WTC11 (cell line): ENCODE results near the gene PLPP4. TPM values are rescaled to one million over a fixed set of nuclear protein-coding genes. Genes with fewer than 3 reads are reported as not detected.

Experiments used
- ATAC-seq: fragments of 200-7000 bp; cut with Tn5 transposase; 2 replicates; pipeline ENCODE4 v1.10.0; 2021; ENCODE audit warnings: mild to moderate bottlenecking, moderate library complexity
- CTCF ChIA-PET: fragments of 300-600 bp; sonication (Branson Sonifier 250); formaldehyde crosslinking; loops from one replicate; lab custom pipeline; 2021; ENCODE audit warnings: antibody characterized with exemption; lab: Charles Lee
- POLR2A ChIA-PET: fragments of 350-600 bp; sonication (Branson Sonifier 250); formaldehyde crosslinking; loops from one replicate; lab custom pipeline; 2021; ENCODE audit warnings: antibody characterized with exemption; lab: Charles Lee
- DNase-seq: peaks from one replicate; pipeline ENCODE4 v3.0.0; 2021; ENCODE audit warnings: low spot score
- H3K27ac Mint-ChIP-seq: 2 replicates; pipeline ENCODE4 v1.8.0; 2021; ENCODE audit warnings: mixed read lengths
- H3K27me3 Mint-ChIP-seq: 2 replicates; pipeline ENCODE4 v1.8.0; 2021; ENCODE audit warnings: low read depth, mild to moderate bottlenecking, moderate library complexity, mixed read lengths
- H3K36me3 Mint-ChIP-seq: 2 replicates; pipeline ENCODE4 v1.8.0; 2021; ENCODE audit warnings: mixed read lengths
- H3K4me1 Mint-ChIP-seq: 2 replicates; pipeline ENCODE4 v1.8.0; 2022; ENCODE audit warnings: mixed read lengths
- H3K4me3 Mint-ChIP-seq: 2 replicates; pipeline ENCODE4 v1.8.0; 2021; ENCODE audit warnings: mild to moderate bottlenecking, moderate library complexity, mixed read lengths
- H3K9me3 Mint-ChIP-seq: 2 replicates; pipeline ENCODE4 v1.8.0; 2021; ENCODE audit warnings: mixed read lengths
- AR ChIP-seq: fragments of 250-450 bp; sonication (Bioruptor Pico); IDR thresholded peaks from 2 replicates; pipeline ENCODE4 v1.9.0; 2021; ENCODE audit warnings: mild to moderate bottlenecking
- EMX1 ChIP-seq: fragments of 250-450 bp; sonication (Bioruptor Pico); IDR thresholded peaks from 2 replicates; pipeline ENCODE4 v1.8.0; 2021; ENCODE audit warnings: mild to moderate bottlenecking
- GTF2I ChIP-seq: fragments of 250-450 bp; sonication (Bioruptor Pico); conservative IDR thresholded peaks from 2 replicates; pipeline ENCODE4 v1.4.0; 2021; ENCODE audit warnings: mild to moderate bottlenecking
- JUN ChIP-seq: sonication (generic); formaldehyde crosslinking; IDR thresholded peaks from 2 replicates; pipeline ENCODE4 v1.8.0; 2023; ENCODE audit warnings: mild to moderate bottlenecking, missing genetic modification reagents
- MLX ChIP-seq: sonication (generic); formaldehyde crosslinking; IDR thresholded peaks from 2 replicates; pipeline ENCODE4 v1.8.1; 2023; ENCODE audit warnings: mild to moderate bottlenecking, missing genetic modification reagents, moderate library complexity
- MXD4 ChIP-seq: fragments of 250-450 bp; sonication (Bioruptor Pico); IDR thresholded peaks from 2 replicates; pipeline ENCODE4 v1.8.0; 2021; ENCODE audit warnings: mild to moderate bottlenecking, moderate library complexity, borderline replicate concordance
- MYBL2 ChIP-seq: sonication (generic); formaldehyde crosslinking; IDR thresholded peaks from 2 replicates; pipeline ENCODE4 v1.8.1; 2023; ENCODE audit warnings: mild to moderate bottlenecking, moderate library complexity, missing genetic modification reagents
- PREB ChIP-seq: sonication (generic); formaldehyde crosslinking; IDR thresholded peaks from 2 replicates; pipeline ENCODE4 v1.8.1; 2022; ENCODE audit warnings: mild to moderate bottlenecking, missing genetic modification reagents, moderate library complexity, borderline replicate concordance
- SMAD3 ChIP-seq: sonication (generic); formaldehyde crosslinking; IDR thresholded peaks from 2 replicates; pipeline ENCODE4 v1.8.0; 2022; ENCODE audit warnings: missing genetic modification reagents, mild to moderate bottlenecking, borderline replicate concordance
- SMAD4 ChIP-seq: sonication (generic); formaldehyde crosslinking; IDR thresholded peaks from 2 replicates; pipeline ENCODE4 v1.8.0; 2022; ENCODE audit warnings: mild to moderate bottlenecking, missing genetic modification reagents
- ZBTB43 ChIP-seq: sonication (generic); formaldehyde crosslinking; IDR thresholded peaks from 2 replicates; pipeline ENCODE4 v1.8.1; 2023; ENCODE audit warnings: mild to moderate bottlenecking, missing genetic modification reagents
- ZNF232 ChIP-seq: sonication (generic); formaldehyde crosslinking; IDR thresholded peaks from 2 replicates; pipeline ENCODE4 v1.8.0; 2022; ENCODE audit warnings: mild to moderate bottlenecking, missing genetic modification reagents
- ZNF281 ChIP-seq: sonication (generic); formaldehyde crosslinking; IDR thresholded peaks from 2 replicates; pipeline ENCODE4 v1.8.0; 2023; ENCODE audit warnings: mild to moderate bottlenecking, missing genetic modification reagents
- ZNF317 ChIP-seq: sonication (generic); formaldehyde crosslinking; IDR thresholded peaks from 2 replicates; pipeline ENCODE4 v1.8.1; 2023; ENCODE audit warnings: low read depth, mild to moderate bottlenecking, moderate library complexity, missing genetic modification reagents, borderline replicate concordance
- ZNF416 ChIP-seq: fragments of 250-450 bp; sonication (Bioruptor Pico); IDR thresholded peaks from 2 replicates; pipeline ENCODE4 v1.9.0; 2021; ENCODE audit warnings: mild to moderate bottlenecking, inconsistent platforms
- ZNF423 ChIP-seq: fragments of 250-450 bp; sonication (Bioruptor Pico); IDR thresholded peaks from 2 replicates; pipeline ENCODE4 v2.1.2; 2022; ENCODE audit warnings: mild to moderate bottlenecking, moderate library complexity
- ZNF512 ChIP-seq: sonication (generic); formaldehyde crosslinking; IDR thresholded peaks from 2 replicates; pipeline ENCODE4 v1.8.1; 2022; ENCODE audit warnings: missing genetic modification reagents, borderline replicate concordance
- ZNF671 ChIP-seq: fragments of 250-450 bp; sonication (Bioruptor Pico); IDR thresholded peaks from 2 replicates; pipeline ENCODE4 v1.8.0; 2021; ENCODE audit warnings: mild to moderate bottlenecking
- ZSCAN18 ChIP-seq: fragments of 250-450 bp; sonication (Bioruptor Pico); IDR thresholded peaks from 2 replicates; pipeline ENCODE4 v2.1.2; 2022; ENCODE audit warnings: mild to moderate bottlenecking, moderate library complexity
- total RNA-seq: library from RNA; stranded (reverse); gene quantifications from 3 replicates; pipeline ENCODE4 v1.2.3, GENCODE V29; 2021

Gene PLPP4
- total RNA-seq, 1 experiment from 2014 or later: 0.15 TPM

GRCh38 chr10:120540486-120540885 lies 83.5 kb downstream of the PLPP4 start:
- Mint-ChIP-seq H3K36me3 (no peaks in the 10 kb centered on the region), H3K4me1 (peaks cover 5% of the 10 kb centered on the region), H3K27ac (no peak overlapping the region), H3K4me3 (no peak overlapping the region), H3K27me3 (no peaks in the 10 kb centered on the region), H3K9me3 (no peaks in the 10 kb centered on the region)
- ATAC-seq (no peak), DNase-seq (no peak)
- TF ChIP-seq EMX1 (CRISPR knock-in tag) (no peak), ZNF512 (no peak), MXD4 (CRISPR knock-in tag) (no peak), ZSCAN18 (CRISPR knock-in tag) (no peak), MLX (CRISPR knock-in tag) (no peak), ZNF423 (CRISPR knock-in tag) (no peak), ZNF281 (CRISPR knock-in tag) (no peak), AR (CRISPR knock-in tag) (no peak), ZNF416 (CRISPR knock-in tag) (no peak), ZNF671 (no peak), ZNF317 (CRISPR knock-in tag) (no peak), SMAD4 (CRISPR knock-in tag) (no peak), SMAD3 (CRISPR knock-in tag) (no peak), MYBL2 (CRISPR knock-in tag) (no peak), ZNF232 (no peak), ZBTB43 (CRISPR knock-in tag) (no peak), PREB (CRISPR knock-in tag) (no peak), GTF2I (CRISPR knock-in tag) (no peak), JUN (CRISPR knock-in tag) (no peak)
- POLR2A ChIA-PET: no interaction called here
- CTCF ChIA-PET: no interaction called here
